ENCODE data around the gene TBC1D19. TPM values are rescaled to one million over a fixed set of nuclear protein-coding genes. Genes with fewer than 3 reads are reported as not detected.

The TBC1D19 gene, protein sequence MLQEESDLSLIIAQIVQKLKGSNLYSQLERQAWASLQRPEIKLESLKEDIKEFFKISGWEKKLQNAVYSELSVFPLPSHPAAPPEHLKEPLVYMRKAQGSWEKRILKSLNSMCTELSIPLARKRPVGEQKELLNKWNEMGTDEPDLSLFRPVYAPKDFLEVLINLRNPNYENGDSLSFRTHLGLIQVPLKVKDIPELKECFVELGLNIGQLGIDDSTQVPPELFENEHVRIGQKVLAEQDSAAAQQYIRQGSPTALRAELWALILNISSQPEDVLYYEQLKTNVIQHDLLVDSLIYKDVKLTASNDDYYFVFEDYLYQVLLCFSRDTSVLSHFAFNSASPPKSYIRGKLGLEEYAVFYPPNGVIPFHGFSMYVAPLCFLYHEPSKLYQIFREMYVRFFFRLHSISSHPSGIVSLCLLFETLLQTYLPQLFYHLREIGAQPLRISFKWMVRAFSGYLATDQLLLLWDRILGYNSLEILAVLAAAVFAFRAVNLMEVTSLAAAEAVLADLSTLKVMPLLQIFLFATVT
- total RNA-seq, result 25.3 and 26.7 TPM in 2 replicates

DNA sequence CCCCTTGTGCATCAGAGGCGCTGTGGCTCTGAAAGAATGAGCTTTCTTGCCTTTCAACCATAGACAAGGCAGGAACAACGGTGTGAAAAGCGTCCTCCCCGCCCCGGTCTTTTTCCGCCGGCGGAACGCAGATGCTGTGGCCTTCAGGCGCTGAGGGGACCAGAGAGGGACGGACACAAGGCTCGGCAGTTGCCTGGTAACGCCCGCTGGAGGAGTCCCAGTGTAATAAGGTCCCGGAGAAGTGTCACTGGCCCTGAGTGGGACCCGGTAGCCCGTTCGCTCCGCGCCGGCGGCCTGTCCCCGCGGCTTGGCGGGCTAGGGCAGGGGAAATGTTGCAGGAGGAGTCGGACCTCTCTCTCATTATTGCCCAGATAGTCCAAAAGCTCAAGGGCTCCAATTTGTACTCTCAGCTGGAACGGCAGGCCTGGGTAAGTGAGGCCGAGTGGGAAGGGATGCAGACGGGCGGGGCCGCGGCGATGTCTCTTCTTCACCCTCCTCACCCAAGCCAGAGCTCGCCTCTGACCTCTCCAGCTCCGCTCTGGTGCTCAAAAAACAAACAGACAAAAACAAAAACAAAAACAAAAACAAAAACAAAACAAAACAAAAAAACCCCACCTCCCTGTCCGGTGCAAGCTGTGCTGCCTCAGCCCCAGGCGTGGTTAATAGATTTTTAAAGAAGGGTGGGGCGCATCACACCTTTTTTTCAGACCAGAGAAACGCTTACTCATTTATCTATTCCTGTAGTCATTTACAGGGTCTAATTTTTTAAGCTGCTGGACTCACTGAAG is at the start of gene TBC1D19:
Gene TBC1D19, plus strand, starts transcription at position 220 of the 788 bp plus-strand sequence. Its CDS starts 110 bp downstream, at position 330.

Small RNAs within 50 kb of the gene (small RNA-seq; reads per million reads assigned to genes)
- gene RF00284, result not detected

Other genes starting within 250 kb of the TBC1D19 start
- not detected in 2 replicates for gene CCKAR, start 93.6 kb upstream of the TBC1D19 start, total RNA-seq